HG03460 (cell line): ENCODE measurements around the gene HERC3.

Source experiments
- ATAC-seq: cut with Tn5 transposase; IDR thresholded peaks from one replicate; pipeline ENCODE4 v1.9.1; 2021; ENCODE audit not compliant: unreplicated experiment

HERC3 gene

DNA sequence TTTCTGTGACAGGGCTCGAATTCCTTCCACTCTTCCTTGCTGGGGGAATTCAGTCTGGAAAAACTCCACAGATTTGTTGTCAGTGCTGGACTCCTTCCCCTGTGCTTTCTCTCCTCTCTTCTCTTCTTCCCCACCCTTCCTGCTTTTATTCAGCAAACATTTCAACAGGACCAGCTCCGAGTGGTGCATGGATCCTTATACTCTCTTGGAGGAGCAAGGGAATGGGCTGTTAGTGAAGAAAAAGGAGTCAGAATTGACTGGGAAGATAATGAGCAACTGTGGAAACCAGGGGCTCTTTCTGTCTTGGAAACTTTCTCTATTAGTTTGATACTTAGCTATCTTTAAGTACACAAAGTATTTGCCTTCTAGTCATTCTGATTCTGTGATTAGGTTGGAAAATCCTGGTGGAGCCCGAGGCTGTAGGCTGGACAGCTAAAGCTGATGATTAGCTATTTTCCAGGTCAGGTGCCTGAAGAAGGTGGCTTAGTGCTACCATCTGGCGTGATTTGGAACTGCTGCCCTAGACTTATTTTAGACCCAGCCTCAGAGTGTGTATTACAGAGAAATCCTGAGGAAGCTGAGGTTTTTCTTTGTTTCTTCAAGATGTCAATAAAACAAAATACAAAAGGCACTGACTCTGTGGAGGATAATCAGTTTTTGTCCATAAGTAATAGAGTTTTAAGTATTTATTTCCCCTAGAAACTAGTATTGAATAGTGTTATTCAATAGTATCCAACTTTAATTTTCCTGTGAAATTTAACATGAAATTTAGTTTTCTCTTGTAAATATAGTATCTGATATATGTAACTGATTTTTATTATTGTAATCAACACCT is 67.0 kb downstream of the HERC3 start:
- peak; percentile 97 for ATAC-seq

DNA sequence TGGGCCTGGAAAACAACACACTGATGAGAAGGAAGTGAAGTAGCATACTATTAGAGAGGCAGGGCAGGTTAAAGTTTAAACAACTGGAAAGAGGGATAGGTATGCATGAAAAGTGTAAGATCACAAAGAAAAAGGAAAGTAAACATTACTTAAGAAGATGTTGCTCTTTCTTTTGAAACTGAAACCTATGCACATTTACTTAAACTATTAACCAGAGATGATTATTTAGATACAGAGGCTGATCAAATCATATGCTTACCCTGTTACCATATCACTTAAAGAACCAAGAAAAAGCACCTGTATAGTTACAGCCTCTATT is 67.6 kb downstream of the HERC3 start:
- ATAC-seq = no peak

DNA sequence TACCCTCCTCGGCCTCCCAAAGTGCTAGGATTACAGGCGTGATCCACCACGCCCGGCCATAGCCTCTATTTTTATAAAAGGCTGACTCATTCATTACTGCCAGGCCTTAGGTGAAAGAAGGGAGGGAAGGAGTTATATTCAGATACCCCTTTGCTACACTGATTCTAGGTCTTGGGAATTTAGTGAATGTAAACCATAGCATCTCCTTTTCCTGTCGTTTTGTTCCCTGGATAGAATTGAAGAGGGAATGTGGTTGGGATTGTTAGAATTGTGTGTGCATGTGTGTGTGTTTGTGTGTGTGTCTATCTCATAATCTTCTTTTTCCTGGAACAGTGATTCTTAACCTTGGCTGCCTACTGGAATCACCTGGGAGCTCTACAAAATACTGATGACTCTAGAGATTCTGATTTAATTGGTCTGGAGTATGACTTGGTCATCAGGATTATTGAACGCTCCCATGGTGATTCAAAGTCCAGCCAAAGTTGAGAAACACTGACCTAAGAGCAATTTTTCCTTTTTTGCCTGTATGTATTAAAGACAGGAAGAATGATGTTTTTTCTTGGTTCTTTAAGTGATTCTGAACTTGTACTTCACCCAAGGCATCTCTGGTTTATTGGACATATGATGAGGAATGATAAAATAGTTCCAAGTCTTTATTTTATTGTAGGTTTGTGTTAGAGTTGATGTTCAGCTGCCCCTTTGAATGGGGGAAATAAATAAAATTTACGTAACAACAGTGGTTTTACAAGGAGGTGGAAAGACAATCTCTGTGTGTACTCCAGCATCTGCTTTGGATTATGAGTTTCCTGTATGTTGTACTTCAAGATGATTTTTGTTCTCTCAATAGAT is 68.4 kb downstream of the HERC3 start:
- ATAC-seq = no peak

DNA sequence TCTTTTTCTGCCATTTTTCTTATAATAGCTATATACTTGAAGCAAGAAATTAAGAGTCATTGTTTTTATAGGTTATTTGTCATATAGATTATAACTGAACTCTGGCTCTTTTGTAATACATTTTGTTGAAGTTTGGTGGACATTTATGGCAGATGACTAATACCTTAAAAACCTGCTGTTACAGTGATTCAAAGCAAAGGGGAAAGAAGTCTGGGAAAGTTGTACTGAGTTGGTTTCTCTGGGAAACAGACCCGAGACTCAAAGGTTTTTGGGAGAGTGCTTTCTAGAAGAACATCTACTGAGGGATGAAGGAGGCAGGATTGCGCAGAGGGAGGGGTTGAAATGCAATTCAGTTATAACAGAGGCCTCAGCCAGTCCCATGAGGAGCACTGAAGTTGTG is 69.5 kb downstream of the HERC3 start:
- ATAC-seq = no peak

DNA sequence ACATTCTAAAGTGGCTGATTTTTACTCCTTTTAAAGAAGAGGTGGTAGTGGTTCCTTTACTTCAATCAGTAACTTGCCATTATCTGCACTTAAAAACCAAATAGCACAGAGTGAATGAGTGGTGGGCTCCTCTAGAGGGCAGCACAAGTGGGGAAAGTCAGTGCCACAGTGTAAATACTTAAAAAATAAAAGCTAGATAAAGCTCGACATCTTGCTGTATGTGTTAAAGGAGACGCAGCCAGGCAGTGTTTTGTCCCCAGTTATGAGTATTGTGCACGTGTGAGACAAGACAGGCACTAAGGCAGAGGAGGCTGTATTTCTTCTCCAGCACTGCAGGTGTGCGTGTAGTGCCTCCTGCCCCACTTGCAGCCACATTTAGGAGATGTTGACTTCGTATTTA is 80.7 kb downstream of the HERC3 start:
- peak; percentile 59 for ATAC-seq

DNA sequence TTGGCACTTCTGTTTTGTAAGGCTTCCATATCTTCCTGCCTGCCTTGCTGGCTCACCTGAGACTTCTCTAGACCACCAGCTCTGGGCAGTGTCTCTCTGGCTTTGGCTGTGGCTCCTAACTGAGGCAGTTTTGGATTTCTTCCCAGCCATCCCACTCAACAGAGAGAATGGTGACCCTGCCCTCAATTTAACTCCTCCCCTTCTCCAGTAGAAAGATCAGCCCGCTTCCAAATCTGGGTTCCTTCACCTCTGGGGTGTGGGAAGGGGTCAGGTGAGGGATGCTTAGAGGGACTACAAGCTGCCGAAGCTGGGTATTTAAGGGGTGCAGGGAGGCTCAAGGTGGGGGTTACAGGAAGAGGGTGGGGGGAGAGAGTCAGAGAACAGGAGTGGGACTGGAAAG is 81.6 kb downstream of the HERC3 start:
- ATAC-seq = no peak

DNA sequence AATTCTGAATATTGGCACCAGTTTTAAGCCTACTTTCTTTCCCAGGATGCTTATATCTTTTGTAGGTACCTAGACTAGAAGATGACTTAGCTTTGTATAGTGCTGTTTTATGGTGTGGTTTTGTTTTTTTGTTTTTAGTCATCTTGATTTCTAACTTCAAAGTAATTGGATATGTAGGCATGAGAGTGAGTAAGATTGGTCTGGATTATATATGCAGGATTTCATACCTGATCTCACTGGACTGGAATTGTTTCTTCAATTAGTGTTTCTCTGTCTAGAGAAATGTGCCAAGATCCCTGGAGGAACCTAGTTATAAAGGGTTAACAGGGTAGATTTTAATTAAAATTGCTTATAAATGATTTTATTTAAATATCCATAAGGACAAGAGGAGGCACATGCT is 82.3 kb downstream of the HERC3 start:
- ATAC-seq = no peak

DNA sequence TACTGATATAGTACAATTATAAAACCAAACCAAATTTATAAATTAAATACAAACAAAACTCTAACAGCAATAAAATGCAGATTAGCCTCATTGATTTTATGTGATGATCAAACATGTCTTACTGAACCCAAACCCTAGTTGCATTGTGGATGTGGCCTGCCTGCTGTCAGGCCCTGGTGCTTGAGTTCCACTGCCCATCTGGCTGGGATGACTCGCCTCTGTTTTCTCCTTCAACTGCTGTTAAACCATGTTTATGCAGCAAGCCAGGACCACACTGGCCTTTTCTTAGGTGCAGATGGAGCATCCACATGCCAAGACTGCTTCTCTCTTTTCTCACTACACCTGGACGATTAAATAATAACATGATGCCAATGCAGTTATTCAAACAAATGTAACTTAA is 82.7 kb downstream of the HERC3 start:
- ATAC-seq = no peak

DNA sequence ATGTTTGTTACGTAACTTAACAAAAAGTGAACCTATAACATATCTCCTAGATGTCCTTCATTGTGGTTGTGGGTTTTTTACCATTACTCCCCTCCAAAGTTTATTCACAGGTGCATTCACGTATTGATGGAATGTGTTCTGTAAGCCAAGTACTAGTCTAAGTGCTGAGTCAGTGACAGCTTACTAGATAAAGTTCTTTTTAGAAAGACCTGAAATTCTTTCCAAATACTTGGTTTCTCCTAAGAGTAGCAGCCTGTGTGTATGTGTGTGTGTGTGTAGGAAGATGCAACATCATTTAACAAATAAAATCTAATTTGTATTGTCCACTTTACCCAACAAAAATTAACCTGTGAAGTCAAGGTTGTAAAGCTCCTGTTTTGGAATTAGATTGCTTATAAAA is 83.3 kb downstream of the HERC3 start:
- ATAC-seq = no peak

DNA sequence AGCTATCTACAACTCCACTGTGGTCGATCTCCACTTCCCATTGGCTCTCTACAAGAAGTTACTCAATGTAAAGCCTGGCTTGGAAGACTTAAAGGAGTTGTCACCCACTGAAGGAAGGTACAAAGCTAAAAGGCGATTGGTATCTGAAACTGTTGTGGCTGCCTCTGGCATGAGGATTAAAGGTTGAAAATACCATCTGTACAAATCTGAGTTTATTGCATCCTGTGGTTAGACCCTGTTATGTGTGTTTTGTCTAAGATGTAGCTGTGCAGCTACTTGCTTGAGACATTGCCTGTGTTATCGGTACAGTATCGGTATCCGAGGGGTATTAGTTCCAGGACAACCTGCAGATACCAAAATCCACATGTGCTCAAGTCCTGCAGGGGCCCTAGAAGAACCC is 88.9 kb downstream of the HERC3 start:
- ATAC-seq = no peak

DNA sequence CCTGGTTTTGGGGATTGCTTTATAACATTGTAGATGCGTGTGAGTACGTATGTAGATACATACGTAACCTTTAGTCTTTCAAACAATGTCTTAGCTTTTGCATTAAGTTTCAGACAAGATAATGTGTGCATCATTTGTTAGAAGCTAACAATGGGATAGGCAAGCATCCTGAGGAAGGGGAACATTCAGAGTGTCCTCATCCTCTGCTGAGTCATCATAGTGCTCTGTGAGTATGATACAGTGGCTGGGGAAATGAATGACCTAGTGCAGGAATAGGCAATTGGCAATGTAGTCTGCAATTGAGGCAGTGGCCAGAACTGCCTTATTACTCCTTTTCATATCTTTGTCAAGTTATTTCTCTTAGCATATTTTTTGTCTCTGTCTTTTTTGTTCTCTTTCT is 98.1 kb downstream of the HERC3 start:
- no peak for ATAC-seq

DNA sequence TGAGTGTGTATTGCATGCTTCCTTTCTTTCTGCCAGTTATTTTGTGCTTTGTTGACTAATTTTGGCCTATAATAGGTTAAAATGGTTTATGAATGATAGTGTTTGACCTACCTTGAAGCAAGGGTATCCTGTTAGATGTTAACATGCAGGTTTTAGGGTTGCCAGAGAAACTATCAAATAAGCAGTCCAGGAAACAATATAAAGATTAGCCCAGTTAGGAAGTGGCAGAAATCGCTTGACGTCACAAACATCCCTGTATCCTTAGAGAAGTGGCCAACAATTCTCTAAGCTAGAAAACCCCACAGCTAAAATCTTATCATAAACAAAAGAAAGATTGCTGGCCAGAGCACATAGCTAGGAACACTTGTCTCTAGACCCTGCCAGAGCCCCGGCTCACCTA is 101.5 kb downstream of the HERC3 start:
- no peak for ATAC-seq

DNA sequence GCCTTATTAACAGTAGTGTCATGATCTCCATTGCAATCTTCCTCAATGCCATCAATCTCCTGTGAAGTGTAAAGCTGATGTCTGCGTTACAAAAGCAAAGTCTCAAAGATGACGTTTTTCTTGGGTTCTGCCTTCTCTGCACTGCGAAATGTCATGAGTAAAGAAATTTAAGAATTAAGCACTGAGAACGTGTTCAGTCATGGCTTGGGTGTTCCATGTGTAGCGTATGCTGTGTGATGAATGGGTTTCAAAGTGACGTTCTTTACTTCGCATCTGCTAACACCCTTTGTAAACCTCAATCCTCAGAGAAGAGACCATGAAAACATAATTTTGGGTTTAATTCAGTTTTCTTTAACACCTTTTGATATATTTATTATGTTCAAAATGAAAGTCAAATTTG is 104.3 kb downstream of the HERC3 start:
- ATAC-seq = no peak

DNA sequence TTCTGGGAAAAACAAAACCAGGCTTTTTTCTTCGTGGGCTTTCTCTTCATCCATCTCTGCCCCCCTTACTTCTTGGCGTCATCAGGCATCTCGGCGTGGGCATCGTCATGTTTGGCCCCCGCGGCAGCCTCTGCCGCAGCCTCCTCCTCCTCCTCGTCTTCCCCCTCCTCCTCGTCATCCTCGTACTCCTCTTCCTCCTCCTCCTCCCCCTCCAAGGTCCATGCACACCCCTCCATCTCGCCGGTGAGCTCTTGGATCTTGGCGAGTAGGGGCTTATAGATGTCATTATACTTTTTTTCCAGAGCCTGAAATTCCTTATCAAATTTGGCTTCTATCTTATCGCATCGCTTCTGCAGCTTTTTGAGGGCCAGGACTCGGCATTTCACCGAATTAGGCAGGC is 104.9 kb downstream of the HERC3 start:
- no peak for ATAC-seq

DNA sequence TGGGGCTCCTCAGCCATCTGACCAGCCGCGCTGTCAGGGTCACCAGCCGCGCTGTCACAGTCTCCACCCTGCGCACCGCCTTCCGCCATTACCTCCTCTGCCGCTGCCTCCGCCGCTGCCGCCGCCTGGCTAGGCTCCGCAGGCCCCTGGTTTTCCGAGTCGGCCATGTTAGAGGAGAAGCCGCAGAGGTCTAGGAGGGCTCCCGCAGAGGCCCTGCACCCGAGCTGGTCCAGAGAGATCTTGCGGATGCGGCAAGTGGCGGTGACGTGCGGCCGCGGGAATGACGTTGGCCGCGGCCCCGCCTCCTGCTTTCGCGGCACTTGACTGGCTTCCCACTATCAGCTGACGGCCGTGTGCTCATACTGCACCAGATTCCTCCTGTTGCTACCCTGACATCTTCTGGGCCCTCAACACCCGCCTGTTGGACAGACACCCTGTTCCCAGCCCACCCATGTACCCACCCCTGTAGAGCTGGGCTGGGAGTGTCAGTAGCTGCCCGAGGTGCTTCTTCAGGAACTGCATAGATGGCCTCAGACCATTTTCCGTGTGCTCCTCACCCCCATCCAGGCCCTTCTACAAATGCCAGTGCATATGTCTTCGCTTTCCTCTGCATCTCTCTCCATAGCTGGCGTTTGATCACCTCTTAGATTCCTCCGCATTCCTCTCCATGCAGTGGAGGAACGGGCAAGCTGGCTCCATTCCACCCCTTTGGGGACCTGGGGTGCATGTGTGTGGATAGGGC is 105.5 kb downstream of the HERC3 start, which contains the start of gene NAP1L5:
NAP1L5 (minus strand) TSS at position 242 of the 742 bp plus-strand sequence; CDS start at position 167, 75 bp downstream.
- ATAC-seq = peak; percentile 95

DNA sequence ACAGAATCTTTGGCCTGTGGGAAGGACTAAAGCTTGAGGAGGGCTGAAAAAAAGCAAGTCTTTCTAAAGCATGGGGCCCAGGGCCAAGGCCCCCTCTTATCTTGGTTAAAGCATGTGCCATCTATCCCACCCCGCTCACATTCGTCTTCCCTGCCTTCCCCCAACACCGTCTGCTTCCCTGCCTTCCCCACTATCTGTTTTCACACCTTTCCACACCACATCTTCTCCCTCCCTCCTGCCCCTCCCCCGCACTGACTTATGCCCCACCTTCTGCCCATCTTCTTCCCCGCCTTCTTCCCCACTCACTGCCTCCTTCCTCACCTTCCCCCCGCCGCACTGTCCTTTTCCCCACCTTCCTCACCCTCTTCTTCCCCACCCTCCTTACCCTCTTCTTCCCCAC is 106.2 kb downstream of the HERC3 start:
- no peak for ATAC-seq

DNA sequence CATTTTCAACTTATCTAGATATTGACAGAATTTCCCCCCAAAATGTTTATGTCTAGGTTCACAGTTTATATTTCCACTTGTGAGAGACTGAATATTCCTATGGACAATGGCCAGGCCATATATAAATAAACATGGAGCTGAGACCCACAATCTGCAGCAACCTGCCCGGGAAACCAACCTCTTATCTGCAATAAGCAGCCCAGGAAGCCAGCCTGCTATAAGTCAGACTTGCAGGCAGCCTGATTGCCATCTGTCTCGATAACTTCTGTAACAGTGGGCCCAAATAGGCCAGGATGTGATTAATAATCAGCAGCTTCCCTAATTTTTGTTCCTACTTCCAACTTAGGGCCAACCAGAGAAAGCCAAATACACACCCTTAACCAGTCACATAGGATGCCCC is 110.5 kb downstream of the HERC3 start:
- ATAC-seq = no peak

DNA sequence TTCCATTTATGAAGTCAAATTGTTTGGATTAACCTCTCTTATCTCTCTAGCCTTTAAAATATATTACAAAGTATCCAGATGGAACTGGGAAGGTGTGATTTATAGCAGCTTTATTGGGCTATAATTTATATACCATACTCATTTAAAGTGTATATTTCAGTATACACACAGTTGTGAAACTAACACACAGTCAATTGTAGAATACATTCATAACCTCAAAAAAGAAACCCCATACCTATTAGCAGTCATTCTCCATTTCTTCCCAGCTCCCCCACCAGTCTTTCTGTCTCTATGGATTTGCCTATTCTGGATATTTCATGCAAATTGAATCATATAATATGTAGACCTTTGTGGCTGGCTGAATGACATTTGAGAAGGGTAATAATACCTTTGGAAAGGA is 112.9 kb downstream of the HERC3 start:
- no peak for ATAC-seq

DNA sequence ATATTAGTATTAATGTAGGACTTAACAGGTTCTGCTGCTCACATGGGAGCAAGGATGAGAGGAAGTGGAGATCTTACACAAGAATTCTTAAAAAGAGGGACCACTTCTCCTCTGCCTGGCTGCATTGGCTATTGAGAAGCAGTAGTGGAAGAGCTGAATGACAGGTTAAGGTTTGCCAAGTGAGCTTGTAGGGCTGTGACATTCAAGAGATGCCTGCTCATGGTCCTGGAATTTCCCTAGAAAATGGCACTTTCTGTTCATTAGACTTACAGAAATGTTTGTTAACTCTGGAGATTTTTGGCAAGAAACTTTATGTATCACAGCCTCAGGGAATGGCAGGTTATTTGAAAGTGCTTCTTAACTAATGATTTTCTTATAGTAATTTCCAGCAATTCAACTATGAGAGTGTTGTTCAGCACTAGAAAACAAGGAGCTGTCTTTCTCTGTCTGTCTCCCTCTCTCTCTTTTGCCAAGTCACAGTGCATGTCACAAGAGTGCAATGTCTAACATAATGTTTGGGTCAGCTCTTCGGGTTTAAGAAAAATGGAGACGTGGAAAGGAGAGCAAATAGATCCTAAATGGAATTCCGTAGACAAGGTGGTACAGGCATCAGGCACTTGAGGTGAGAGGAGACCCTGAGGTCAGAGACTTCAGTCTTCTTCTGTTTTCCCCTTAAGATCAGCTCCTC is 113.7 kb downstream of the HERC3 start:
- ATAC-seq = no peak

DNA sequence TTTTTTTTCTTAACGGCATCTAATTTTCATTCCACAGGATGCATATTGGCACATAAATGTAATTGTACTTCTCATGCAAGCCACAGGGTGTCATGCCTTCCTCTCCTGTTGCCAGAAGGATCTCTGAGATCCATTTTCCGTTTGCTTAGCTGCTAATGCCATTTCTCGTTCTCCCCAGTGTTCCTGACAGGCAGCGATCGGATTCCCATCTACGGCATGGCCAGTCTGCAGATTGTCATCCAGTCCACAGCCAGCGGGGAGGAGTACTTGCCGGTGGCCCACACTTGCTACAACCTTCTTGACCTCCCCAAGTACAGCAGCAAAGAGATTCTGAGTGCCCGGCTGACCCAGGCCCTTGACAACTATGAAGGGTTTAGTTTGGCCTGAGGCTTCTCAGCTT is 114.3 kb downstream of the HERC3 start:
- ATAC-seq = no peak

DNA sequence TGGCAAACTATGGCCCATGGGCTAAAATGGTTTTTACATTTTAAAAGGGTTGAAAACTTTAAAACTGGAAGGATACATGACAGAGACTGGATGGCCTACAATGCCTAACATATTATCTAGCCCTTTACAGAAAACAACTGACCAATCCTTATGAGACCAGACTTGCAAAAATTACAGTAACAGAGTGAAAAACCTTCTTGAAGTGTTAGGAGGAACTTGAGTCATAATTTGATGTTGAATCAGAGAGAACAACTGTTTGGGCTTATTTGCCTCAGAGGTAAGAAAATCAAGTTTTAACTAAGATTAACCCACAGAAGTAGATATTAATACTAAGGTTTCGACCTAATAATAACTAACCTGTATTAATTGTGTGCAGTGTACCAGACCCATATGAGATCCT is 117.7 kb downstream of the HERC3 start:
- no peak for ATAC-seq
